Hepatic stellate cell (primary cell): ENCODE results near the gene GATD1.

Source experiments
- DNase-seq: peaks from one replicate; pipeline ENCODE4 v3.0.0; 2011; ENCODE audit warnings: low spot score

The GATD1 gene

DNA sequence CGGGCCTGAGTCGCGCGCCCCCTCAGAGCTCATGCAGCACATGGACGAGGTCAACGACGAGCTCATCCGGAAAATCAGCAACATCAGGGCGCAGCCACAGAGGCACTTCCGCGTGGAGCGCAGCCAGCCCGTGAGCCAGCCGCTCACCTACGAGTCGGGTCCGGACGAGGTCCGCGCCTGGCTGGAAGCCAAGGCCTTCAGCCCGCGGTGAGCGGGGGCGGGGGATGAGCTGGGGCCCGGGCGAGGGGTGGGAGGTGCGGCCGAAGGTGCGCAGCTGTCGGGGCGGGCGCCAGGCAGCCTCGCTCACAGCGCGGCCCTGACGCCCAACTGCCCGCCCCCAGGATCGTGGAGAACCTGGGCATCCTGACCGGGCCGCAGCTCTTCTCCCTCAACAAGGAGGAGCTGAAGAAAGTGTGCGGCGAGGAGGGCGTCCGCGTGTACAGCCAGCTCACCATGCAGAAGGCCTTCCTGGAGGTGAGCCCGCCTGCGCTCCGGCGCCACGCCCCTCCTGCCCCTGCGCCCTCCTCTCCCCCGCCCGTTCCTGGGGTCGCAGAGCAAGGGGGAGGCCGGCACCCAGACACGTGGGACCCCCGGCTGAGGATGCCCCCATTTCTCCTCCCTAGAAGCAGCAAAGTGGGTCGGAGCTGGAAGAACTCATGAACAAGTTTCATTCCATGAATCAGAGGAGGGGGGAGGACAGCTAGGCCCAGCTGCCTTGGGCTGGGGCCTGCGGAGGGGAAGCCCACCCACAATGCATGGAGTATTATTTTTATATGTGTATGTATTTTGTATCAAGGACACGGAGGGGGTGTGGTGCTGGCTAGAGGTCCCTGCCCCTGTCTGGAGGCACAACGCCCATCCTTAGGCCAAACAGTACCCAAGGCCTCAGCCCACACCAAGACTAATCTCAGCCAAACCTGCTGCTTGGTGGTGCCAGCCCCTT lies 50.7 kb downstream of the GATD1 start:
- DNase-seq: no peak

- no peak for DNase-seq
Observed at GRCh38 chr11:725624-726202, 51.6 kb downstream of the GATD1 start.

DNA sequence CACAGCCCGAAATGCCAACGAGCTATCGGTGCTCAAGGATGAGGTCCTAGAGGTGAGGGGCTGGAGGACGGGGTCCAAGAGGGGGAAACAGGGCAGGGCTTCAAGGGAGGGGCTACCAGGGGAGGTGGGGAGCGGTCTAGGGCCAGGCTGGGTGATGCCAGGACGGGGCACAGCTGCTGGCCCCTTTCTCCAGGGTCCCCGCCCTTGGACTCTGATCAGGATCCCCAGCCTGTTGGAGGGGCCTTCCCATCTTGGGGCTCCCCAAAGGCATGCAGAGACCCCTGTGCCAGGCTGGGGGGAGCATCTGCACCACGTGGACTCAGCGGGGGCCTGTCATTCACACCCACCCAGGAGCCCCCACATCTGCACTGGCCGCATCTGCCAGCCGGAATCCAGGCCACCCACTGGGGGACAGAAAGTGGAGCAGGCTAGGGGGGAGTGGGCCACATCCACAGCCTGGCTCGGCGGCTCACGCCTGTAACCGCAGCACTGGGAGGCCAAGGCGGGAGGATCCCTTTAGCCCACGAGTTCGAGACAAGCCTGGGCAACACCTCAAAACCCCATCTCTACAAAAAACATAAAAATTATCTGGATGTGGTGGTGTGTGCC lies 52.4 kb downstream of the GATD1 start:
- no peak for DNase-seq

- no peak for DNase-seq
Observed at GRCh38 chr11:724049-724777, 53.1 kb downstream of the GATD1 start.

GRCh38 chr11:723120-723883 lies 54.0 kb downstream of the GATD1 start:
- DNase-seq: peak; percentile 68

DNA sequence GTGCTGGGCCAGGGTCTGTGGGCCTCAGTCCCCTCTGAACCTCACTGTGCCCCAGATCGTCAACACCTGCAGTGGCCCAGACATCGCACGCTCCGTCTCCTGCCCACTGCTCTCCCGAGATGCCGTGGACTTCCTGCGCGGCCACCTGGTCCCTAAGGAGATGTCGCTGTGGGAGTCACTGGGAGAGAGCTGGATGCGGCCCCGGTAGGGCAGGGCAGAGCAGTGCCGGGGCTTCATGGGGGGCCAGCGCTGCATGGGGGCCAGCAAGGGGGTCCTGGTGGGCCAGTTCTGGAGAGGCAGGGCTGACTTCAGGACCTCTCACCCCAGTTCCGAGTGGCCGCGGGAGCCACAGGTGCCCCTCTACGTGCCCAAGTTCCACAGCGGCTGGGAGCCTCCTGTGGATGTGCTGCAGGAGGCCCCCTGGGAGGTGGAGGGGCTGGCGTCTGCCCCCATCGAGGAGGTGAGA lies 54.9 kb downstream of the GATD1 start:
- no peak for DNase-seq

DNA sequence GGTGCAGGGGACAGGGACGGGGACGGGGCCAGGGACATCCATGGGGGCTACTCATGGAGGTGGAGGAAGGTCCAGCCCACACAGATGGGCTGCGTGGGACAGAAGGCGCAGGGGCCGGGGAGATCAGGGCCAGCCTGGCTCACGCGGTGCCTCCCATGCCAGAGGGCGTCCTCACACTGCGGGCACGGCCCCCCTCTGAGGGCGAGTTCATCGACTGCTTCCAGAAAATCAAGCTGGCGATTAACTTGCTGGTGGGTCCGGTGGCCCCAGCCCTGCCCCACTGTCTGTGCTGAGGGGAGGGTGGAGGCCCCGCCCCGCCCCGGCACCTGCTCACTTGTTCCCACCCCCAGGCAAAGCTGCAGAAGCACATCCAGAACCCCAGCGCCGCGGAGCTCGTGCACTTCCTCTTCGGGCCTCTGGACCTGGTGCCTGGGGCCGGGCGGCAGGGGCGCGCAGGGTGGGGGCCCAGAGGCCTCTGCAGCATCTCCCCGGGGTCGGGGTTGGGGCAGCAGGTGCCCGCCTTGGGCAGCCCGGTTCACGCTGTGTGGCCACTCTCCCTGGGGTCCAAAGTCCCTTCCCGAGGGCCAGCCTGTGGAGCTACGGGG lies 55.4 kb downstream of the GATD1 start:
- DNase-seq: no peak

DNA sequence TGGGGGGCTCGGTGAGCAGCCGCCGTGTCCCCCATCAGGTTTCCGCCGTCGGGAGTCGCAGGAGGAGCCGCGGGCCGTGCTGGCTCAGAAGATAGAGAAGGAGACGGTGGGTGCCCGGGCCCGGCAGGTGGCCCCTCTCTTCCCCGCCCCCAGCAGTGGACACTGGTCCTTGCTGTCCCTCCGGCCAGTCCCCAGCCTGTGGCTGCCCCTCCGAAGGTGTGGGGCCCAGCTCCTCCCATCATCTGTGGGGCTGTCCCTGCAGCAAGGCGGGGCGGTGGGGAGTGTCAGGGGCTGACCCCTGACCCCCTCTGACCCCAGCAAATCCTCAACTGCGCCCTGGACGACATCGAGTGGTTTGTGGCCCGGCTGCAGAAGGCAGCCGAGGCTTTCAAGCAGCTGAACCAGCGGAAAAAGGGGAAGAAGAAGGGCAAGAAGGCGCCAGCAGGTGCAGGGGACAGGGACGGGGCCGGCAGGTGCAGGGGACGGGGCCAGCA lies 56.0 kb downstream of the GATD1 start:
- no peak for DNase-seq

GRCh38 chr11:720642-721246 lies 56.5 kb downstream of the GATD1 start:
- no peak for DNase-seq

DNA sequence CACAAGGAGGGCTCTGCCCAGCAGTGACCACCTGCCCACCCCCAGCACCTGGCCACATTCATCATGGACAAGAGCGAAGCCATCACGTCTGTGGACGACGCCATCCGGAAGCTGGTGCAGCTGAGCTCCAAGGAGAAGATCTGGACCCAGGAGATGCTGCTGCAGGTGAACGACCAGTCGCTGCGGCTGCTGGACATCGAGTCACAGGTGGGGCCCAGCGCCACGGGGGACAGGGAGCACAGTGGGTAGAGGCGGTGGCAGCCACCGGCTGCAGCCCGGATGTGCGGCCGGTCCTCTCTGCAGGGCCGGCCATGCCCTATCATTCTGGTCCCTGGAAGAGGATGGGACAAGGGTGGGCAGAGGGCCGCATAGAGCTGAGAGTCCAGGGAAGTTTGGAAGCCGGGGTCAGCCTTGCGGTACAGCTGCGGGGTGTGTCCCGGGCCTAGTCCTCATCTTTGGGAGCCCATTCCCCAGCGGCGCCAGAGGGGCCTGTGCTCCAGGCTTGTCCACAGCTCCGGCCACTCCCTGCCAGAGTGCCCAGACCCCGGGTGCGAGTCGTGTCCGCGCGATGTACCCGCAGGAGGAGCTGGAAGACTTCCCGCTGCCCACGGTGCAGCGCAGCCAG lies 57.2 kb downstream of the GATD1 start:
- DNase-seq: no peak

DNA sequence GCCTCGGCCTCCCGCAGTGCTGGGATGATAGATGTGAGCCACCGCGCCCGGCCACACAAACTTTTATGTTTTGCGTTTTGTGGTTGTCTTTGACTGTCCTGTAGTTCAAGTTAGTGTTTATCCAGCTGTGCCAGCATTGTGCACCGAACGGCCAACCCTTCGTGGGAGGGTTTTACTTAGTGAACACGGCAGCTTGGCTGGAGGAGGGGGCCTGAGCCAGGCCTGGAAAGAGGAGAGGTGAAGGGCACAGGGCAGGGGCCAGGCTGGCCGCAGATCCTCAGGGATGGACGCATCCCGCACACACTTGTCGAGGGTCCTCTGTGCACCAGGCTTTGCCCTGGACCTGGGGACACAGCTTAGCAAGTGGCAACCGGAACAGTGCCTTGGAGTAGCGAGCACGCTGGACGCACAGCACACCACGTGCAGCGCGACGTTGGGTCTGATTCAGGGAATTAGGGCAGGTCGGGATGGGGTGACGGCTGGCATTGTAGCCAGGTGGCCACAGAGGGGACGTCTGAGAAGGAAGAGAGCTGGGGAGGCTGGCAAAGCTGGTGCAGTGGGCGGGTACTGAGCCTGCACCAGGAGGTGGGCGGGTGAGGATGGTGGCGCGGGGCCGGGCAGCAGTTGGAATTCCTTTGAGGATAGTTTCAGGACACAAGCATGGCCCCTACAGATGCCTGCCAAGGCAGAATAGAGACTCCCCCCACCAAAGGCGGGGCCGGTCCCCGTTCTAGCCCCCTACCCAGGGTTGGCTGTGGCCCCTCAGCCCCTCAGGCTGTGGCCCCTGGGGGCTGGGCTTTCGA lies 57.9 kb downstream of the GATD1 start:
- no peak for DNase-seq
